GM12878 (cell line): ENCODE results near the gene CIROP. TPM values are rescaled to one million over a fixed set of nuclear protein-coding genes. Genes with fewer than 3 reads are reported as not detected.

Experiments
- ATAC-seq: fragments of 200-7000 bp; cut with Tn5 transposase; 3 replicates; pipeline ENCODE4 v1.9.1; 2020; ENCODE audit warnings: mild to moderate bottlenecking, moderate library complexity
- BruUV-seq: library from RNA; stranded (reverse); fragments of 400-500 nt; replicated peaks from 2 replicates; lab custom pipeline; 2021; lab: Mats Ljungman, UMichigan
- CTCF ChIA-PET: fragments of 300-600 bp; sonication (Branson Sonifier 250); formaldehyde crosslinking; extraction: SDS; loops from one replicate; lab custom pipeline; 2021; ENCODE audit warnings: inconsistent platforms; lab: Yijun Ruan, JAX
- POLR2A ChIA-PET: fragments of 350-600 bp; formaldehyde crosslinking; extraction: SDS; loops from one replicate; lab custom pipeline; 2021; ENCODE audit warnings: inconsistent platforms; lab: Charles Lee
- RAD21 ChIA-PET: fragments of 300-600 bp; sonication (Branson Sonifier 250); formaldehyde crosslinking; loops from one replicate; lab custom pipeline; 2023; ENCODE audit warnings: antibody characterized with exemption; ENCODE audit not compliant: unreplicated experiment; lab: Charles Lee
- SMC1A ChIA-PET: fragments of 300-600 bp; sonication (Branson Sonifier 250); formaldehyde crosslinking; loops from one replicate; lab custom pipeline; 2023; ENCODE audit not compliant: unreplicated experiment, uncharacterized antibody; lab: Charles Lee
- DNase-seq: peaks from one replicate; pipeline ENCODE4 v3.0.0-alpha.2; 2011; ENCODE audit warnings: low read depth, low spot score
- FAIRE-seq: peaks from 3 replicates; lab custom pipeline; 2011; peaks lifted over from hg19 to GRCh38; lab: Jason Lieb, UNC
- H2AFZ ChIP-seq: 2 replicates; pipeline ENCODE4 v1.6.0; 2011; ENCODE audit warnings: low read depth, low read length, control low read depth; ENCODE audit not compliant: control insufficient read depth
- H3K27ac ChIP-seq: 2 replicates; pipeline ENCODE4 v1.5.1; 2011; ENCODE audit warnings: control low read depth; ENCODE audit not compliant: control insufficient read depth, insufficient read depth
- H3K27me3 ChIP-seq, 2 experiments: replicated peaks in 1 of 2; 2 replicates each; pipeline versions ENCODE4 v1.6.0 to v1.6.1; 2011; ENCODE audit warnings: low read length in 1 of 2; ENCODE audit not compliant: control insufficient read depth in 2 of 2, insufficient read depth in 2 of 2
- H3K36me3 ChIP-seq, 2 experiments: 2 replicates each; pipeline ENCODE4 v1.5.1; 2011; ENCODE audit warnings: low read length in 1 of 2; ENCODE audit not compliant: control insufficient read depth in 2 of 2, insufficient read depth in 2 of 2
- H3K4me1 ChIP-seq: 2 replicates; pipeline ENCODE4 v1.6.1; 2011; ENCODE audit warnings: mild to moderate bottlenecking, low read length, moderate library complexity, mixed read lengths; ENCODE audit not compliant: control insufficient read depth, insufficient read depth
- H3K4me2 ChIP-seq: 2 replicates; pipeline ENCODE4 v1.6.0; 2011; ENCODE audit warnings: control low read depth; ENCODE audit not compliant: control insufficient read depth, insufficient read depth
- H3K4me3 ChIP-seq: fragments of 200-600 bp; sonication (generic); 2 replicates; pipeline ENCODE4 v1.5.1; 2016
- H3K79me2 ChIP-seq: 2 replicates; pipeline ENCODE4 v1.6.0; 2011; ENCODE audit warnings: low read length; ENCODE audit not compliant: control insufficient read depth, insufficient read depth
- H3K9ac ChIP-seq: 2 replicates; pipeline ENCODE4 v1.8.0; 2011; ENCODE audit warnings: low read length, control low read depth, mixed read lengths; ENCODE audit not compliant: control insufficient read depth, insufficient read depth
- H3K9me3 ChIP-seq: replicated peaks from 3 replicates; pipeline ENCODE4 v1.5.1; 2011; ENCODE audit warnings: mild to moderate bottlenecking, low read length; ENCODE audit not compliant: control insufficient read depth, insufficient read depth
- H4K20me1 ChIP-seq: 2 replicates; pipeline ENCODE4 v1.6.0; 2011; ENCODE audit not compliant: control insufficient read depth, insufficient read depth
- BCL3 ChIP-seq: IDR thresholded peaks from 2 replicates; pipeline ENCODE4 v1.6.1; 2011; ENCODE audit warnings: borderline replicate concordance, low read depth, mild to moderate bottlenecking, moderate library complexity, low read length; ENCODE audit not compliant: insufficient read depth, poor library complexity, severe bottlenecking
- BHLHE40 ChIP-seq, 2 experiments: fragments of 450-650 bp in 1 of 2; IDR thresholded peaks; 2 replicates each; pipeline ENCODE4 v1.6.1; 2011 to 2017; ENCODE audit warnings: low read depth in 2 of 2, borderline replicate concordance in 1 of 2, improper control_type of control experiment in 1 of 2, low read length in 1 of 2, mild to moderate bottlenecking in 1 of 2
- DPF2 ChIP-seq: fragments of 450-650 bp; IDR thresholded peaks from 2 replicates; pipeline ENCODE4 v1.6.1; 2017; ENCODE audit warnings: mild to moderate bottlenecking
- EP300 ChIP-seq, 2 experiments: fragments of 150-350 bp in 1 of 2; IDR thresholded peaks; 2 replicates each; pipeline ENCODE4 v1.6.1; 2011 to 2012; ENCODE audit warnings: low read depth in 2 of 2, low read length in 2 of 2, borderline replicate concordance in 1 of 2, improper control_type of control experiment in 1 of 2, inconsistent platforms in 1 of 2; ENCODE audit not compliant: control insufficient read depth in 1 of 2
- ESRRA ChIP-seq: IDR thresholded peaks from 2 replicates; pipeline ENCODE4 v1.6.1; 2012; ENCODE audit warnings: mild to moderate bottlenecking, low read length, improper control_type of control experiment
- FOS ChIP-seq: IDR thresholded peaks from 3 replicates; pipeline ENCODE4 v1.6.1; 2011; ENCODE audit warnings: borderline replicate concordance; ENCODE audit not compliant: insufficient read length; ENCODE audit errors: extremely low read depth
- FOXM1 ChIP-seq: IDR thresholded peaks from 2 replicates; pipeline ENCODE4 v1.6.1; 2012; ENCODE audit warnings: low read depth, mild to moderate bottlenecking, inconsistent platforms, low read length, moderate library complexity
- JUNB ChIP-seq: IDR thresholded peaks from 2 replicates; pipeline ENCODE4 v1.6.1; 2016; ENCODE audit warnings: antibody characterized with exemption, mild to moderate bottlenecking
- NFXL1 ChIP-seq: fragments of 450-650 bp; IDR thresholded peaks from 2 replicates; pipeline ENCODE4 v1.6.1; 2017; ENCODE audit warnings: antibody characterized with exemption, mild to moderate bottlenecking, borderline replicate concordance
- NR2F1 ChIP-seq: fragments of 450-650 bp; conservative IDR thresholded peaks from 2 replicates; pipeline ENCODE4 v1.6.1; 2017; ENCODE audit warnings: mild to moderate bottlenecking
- PML ChIP-seq: IDR thresholded peaks from 2 replicates; pipeline ENCODE4 v1.6.1; 2012; ENCODE audit warnings: low read length, inconsistent platforms
- USF1 ChIP-seq: IDR thresholded peaks from 2 replicates; pipeline ENCODE4 v1.6.1; 2011; ENCODE audit warnings: borderline replicate concordance, low read depth, mild to moderate bottlenecking, moderate library complexity, mixed read lengths, low read length; ENCODE audit not compliant: insufficient read depth; ENCODE audit errors: extremely low read length
- WGBS: methylation state at CpG from one replicate; pipeline ENCODE4 v1.1.6; 2016; ENCODE audit warnings: low lambda C conversion rate; ENCODE audit not compliant: insufficient replicate concordance, insufficient coverage; ENCODE audit errors: missing lambda C conversion rate; 5-methylcytosine and 5-hydroxymethylcytosine counted together
- in situ Hi-C: fragments of 300-500 bp; cut with MboI; formaldehyde crosslinking; loops from 9 replicates; pipeline ENCODE4 v1.14.3; 2018; ENCODE audit warnings: mixed read lengths
- intact Hi-C: fragments of 100-400 bp; cut with micrococcal nuclease; formaldehyde crosslinking; loops from one replicate; pipeline ENCODE4 v1.14.2; 2022; ENCODE audit not compliant: unreplicated experiment
- polyA plus RNA-seq, 11 experiments: library from polyadenylated mRNA; depleted of rRNA in 4 of 11; unstranded in 6 of 11; stranded (reverse) in 5 of 11; fragments of >200 nt; fragmentation: Nextera tagmentation in 4 of 11; fragmentation: Illumina TruSeq in 1 of 11; extraction: Ambion mirVana in 4 of 11; extraction: Trizol in 1 of 11; gene quantifications; 1 replicate in 1 of 11; 2 replicates in 10 of 11; pipeline versions ENCODE4 v1.2.1 to v1.2.3, GENCODE V29; 2011 to 2016; ENCODE audit warnings: inconsistent platforms in 2 of 11, missing spikeins in 2 of 11, low read depth in 1 of 11
- total RNA-seq, 4 experiments: library from RNA; depleted of rRNA in 3 of 4; stranded (reverse); fragments of >200 nt in 3 of 4; fragmentation: Illumina TruSeq in 1 of 4; extraction: Trizol in 1 of 4; gene quantifications; 2 replicates each; pipeline versions ENCODE4 v1.2.1 to v1.2.3, GENCODE V29; 2013 to 2021

CIROP gene
- total and polyA plus RNA-seq, 10 of the 15 experiments (the other 5 are each of a cell fraction or from before 2014, with no cell fraction given): not detected

GRCh38 chr14:23055621-23056144 is 49.1 kb downstream of the CIROP start:
- H3K27ac ChIP-seq: no peak overlapping the region
- H3K9me3 ChIP-seq: no peaks in the 10 kb centered on the region
- no peaks in the 10 kb centered on the region for H4K20me1 ChIP-seq
- no peak overlapping the region for H3K4me2 ChIP-seq
- RAD21 ChIA-PET: interaction anchor here (0.9 to 10.8 kb wide), 9 partner anchors 13 to 490 kb away, joined by 3 to 224 read pairs (median 6); partner anchors contain the start of genes ACIN1, AJUBA, C14orf119 and PRMT5
- in situ Hi-C loops: no loop called here
- H2AFZ ChIP-seq: no peak overlapping the region
- H3K4me3 ChIP-seq: no peak overlapping the region
- no peaks in the 10 kb centered on the region for H3K79me2 ChIP-seq
- WGBS: 59% methylated on average over 6 of the region's 6 CpGs
- POLR2A ChIA-PET: interaction anchor here (0.8 to 1.4 kb wide), 2 partner anchors 71 to 80 kb away, joined by 3 to 9 read pairs; no protein-coding TSS in a partner anchor
- no peak overlapping the region for H3K9ac ChIP-seq
- ATAC-seq (no peak; the same call in 2 of the 3 replicates), DNase-seq (no peak), FAIRE-seq (no peak)
- no peaks in the 10 kb centered on the region for H3K27me3 ChIP-seq
- SMC1A ChIA-PET: interaction anchor here (0.7 to 8.7 kb wide), 7 partner anchors 13 to 126 kb away, joined by 3 to 156 read pairs (median 5); partner anchors contain the start of gene PRMT5
- peaks cover 12% of the 10 kb centered on the region for H3K4me1 ChIP-seq
- BruUV-seq: no TSS peak
- CTCF ChIA-PET: interaction anchor here (0.6 to 18.3 kb wide), 17 partner anchors 13 to 485 kb away, joined by 3 to 853 read pairs (median 4); partner anchors contain the start of genes ACIN1, AJUBA, C14orf119 and HAUS4
- TF ChIP-seq FOS: no peak
- TF ChIP-seq FOXM1: no peak
- TF ChIP-seq NFXL1: no peak
- no peak for TF ChIP-seq NR2F1
- no peak for TF ChIP-seq ESRRA
- no peak for TF ChIP-seq JUNB
- TF ChIP-seq EP300 (IDR thresholded peaks at IDR 0.05; ENCODE audit: borderline replicate concordance in 1 of 2, control insufficient read depth in 1 of 2, low read depth in 2 of 2, low read length in 2 of 2): no peak
- TF ChIP-seq USF1: peak; percentile 31
- TF ChIP-seq DPF2: 0 out of 2 replicates have a peak, but pooled peaks have one; percentile 16
- TF ChIP-seq PML: no peak
- TF ChIP-seq BCL3: no peak
- TF ChIP-seq BHLHE40 (IDR thresholded peaks at IDR 0.05; ENCODE audit: borderline replicate concordance in 1 of 2, low read depth in 2 of 2, low read length in 1 of 2): no peak
- intact Hi-C loops: loop anchor here (2.0 to 5.0 kb wide), 3 partner anchors 83 to 483 kb away; partner anchors contain the start of gene PRMT5
- peaks cover 6 to 11% of the 10 kb centered on the region in 2 experiments for H3K36me3 ChIP-seq
